Bronchial epithelial cell (primary cell): ENCODE data around the gene ATP5F1D. TPM values are rescaled to one million over a fixed set of nuclear protein-coding genes. Genes with fewer than 3 reads are reported as not detected.
A peak's percentile ranks its signal among the peaks of the same experiment; 100 is the strongest.

Experiments
- DNase-seq: peaks from one replicate; pipeline ENCODE4 v3.0.0-alpha.2; 2010; ENCODE audit warnings: low read depth
- FAIRE-seq: peaks from 2 replicates; lab custom pipeline; 2011; peaks lifted over from hg19 to GRCh38; lab: Jason Lieb, UNC
- H3K27me3 ChIP-seq: 2 replicates; pipeline ENCODE4 v1.5.1; 2011; ENCODE audit warnings: low read length; ENCODE audit not compliant: control insufficient read depth, insufficient read depth
- H3K36me3 ChIP-seq: 2 replicates; pipeline ENCODE4 v1.5.1; 2011; ENCODE audit warnings: low read length; ENCODE audit not compliant: control insufficient read depth, insufficient read depth
- H3K4me3 ChIP-seq: 2 replicates; pipeline ENCODE4 v1.5.1; 2011; ENCODE audit warnings: mild to moderate bottlenecking, low read depth, low read length, control low read depth
- CTCF ChIP-seq: IDR thresholded peaks from 2 replicates; pipeline ENCODE4 v1.5.1; 2011; ENCODE audit warnings: mild to moderate bottlenecking, moderate library complexity, low read length, control low read depth, inconsistent platforms; ENCODE audit not compliant: insufficient read depth, severe bottlenecking
- total RNA-seq: library from RNA; depleted of rRNA; stranded (reverse); fragments of >200 nt; gene quantifications from 2 replicates; pipeline ENCODE4 v1.2.1, GENCODE V29; 2014

ATP5F1D gene
- total RNA-seq, 1 donor from 2014 or later = 8.7 TPM

GRCh38 chr19:1252221-1252820, 10.8 kb downstream of the ATP5F1D start:
- H3K36me3 ChIP-seq = peaks cover 47% of the 10 kb centered on the region
- peak overlapping the region; percentile 75 for H3K4me3 ChIP-seq
- H3K27me3 ChIP-seq = no peaks in the 10 kb centered on the region
- DNase-seq (peak; percentile 90), FAIRE-seq (no peak)
- TF ChIP-seq CTCF = no peak

- FAIRE-seq = no peak
Measured at GRCh38 chr19:1252821-1253513, 11.4 kb downstream of the ATP5F1D start.

GRCh38 chr19:1253514-1254080, 12.0 kb downstream of the ATP5F1D start:
- DNase-seq = peak; percentile 13
- FAIRE-seq = no peak
- Histone ChIP-seq H3K27me3 (no peaks in the 10 kb centered on the region), H3K4me3 (peak overlapping the region; percentile 14), H3K36me3 (peaks cover 48% of the 10 kb centered on the region)
- TF ChIP-seq CTCF = no peak

More at GRCh38 chr19:1252821-1253513, 11.4 kb downstream of the ATP5F1D start:
- peak overlapping the region; percentile 75 for H3K4me3 ChIP-seq
- peak; percentile 84 for DNase-seq
- H3K27me3 ChIP-seq = no peaks in the 10 kb centered on the region
- peak; percentile 20 for TF ChIP-seq CTCF
- peaks cover 48% of the 10 kb centered on the region for H3K36me3 ChIP-seq

GRCh38 chr19:1254081-1254527, 12.6 kb downstream of the ATP5F1D start:
- DNase-seq (no peak), FAIRE-seq (no peak)
- H3K27me3 ChIP-seq = no peaks in the 10 kb centered on the region
- no peak for TF ChIP-seq CTCF
- H3K36me3 ChIP-seq = peaks cover 48% of the 10 kb centered on the region
- H3K4me3 ChIP-seq = no peak overlapping the region

- Histone ChIP-seq H3K4me3 (no peak overlapping the region), H3K27me3 (no peaks in the 10 kb centered on the region), H3K36me3 (peaks cover 48% of the 10 kb centered on the region)
- no peak for DNase-seq
- FAIRE-seq = no peak
- no peak for TF ChIP-seq CTCF
Measured at GRCh38 chr19:1254530-1255185, 13.1 kb downstream of the ATP5F1D start.
